Measurements from ENCODE around the gene MRPL46. TPM values are rescaled to one million over a fixed set of nuclear protein-coding genes. Genes with fewer than 3 reads are reported as not detected.

MRPL46 gene
- total and polyA plus RNA-seq, 2 donors (not counting 3 experiments of a cell fraction or from before 2014, with no cell fraction given) = 24.5 to 30.9 TPM

DNA sequence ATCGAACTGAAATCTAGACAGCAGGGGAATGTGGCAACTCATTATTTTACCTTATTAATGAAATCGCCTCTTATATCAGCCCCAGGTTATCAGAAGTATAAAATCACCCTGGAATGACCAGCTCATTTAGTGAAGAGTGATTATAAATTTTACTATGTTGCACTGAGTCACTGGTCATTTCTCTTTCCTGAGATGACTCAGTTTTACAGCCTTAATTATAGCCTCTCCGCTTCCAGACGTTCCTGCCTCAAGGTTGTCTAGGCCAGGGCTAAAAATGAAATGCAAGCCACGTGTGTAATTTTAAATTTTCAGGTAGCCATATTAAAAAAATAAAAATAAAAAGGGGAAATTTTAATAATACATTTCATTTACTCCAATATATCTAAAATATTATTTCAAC is 46.0 kb upstream of the MRPL46 start:
- H3K4me2 ChIP-seq (ENCODE audit: insufficient read depth, low read length) = no peak overlapping the region
- no peaks in the 10 kb centered on the region for H3K9me1 ChIP-seq (replicated peaks; ENCODE audit: control insufficient read depth, extremely low read depth, insufficient read depth, low read length)
- intact Hi-C loops (cut with micrococcal nuclease) = no loop called here
- BruUV-seq (replicated peaks) = no TSS peak
- no peaks in the 10 kb centered on the region for H3K9me3 ChIP-seq (replicated peaks; ENCODE audit: control insufficient read depth, insufficient read depth, low read length)
- H3K36me3 ChIP-seq (ENCODE audit: control insufficient read depth in 2 of 2, extremely low read depth in 1 of 2, insufficient read depth in 2 of 2, low read length in 2 of 2) = peaks cover 0 to 3% of the 10 kb centered on the region in 2 experiments
- FAIRE-seq (peak; percentile 44), DNase-seq (ENCODE audit: low read depth, low spot score) (peak; percentile 28)
- H3K27ac ChIP-seq (ENCODE audit: insufficient read depth, low read depth, low read length) = no peak overlapping the region
- peaks cover 4% of the 10 kb centered on the region for H3K4me1 ChIP-seq (ENCODE audit: control insufficient read depth, extremely low read depth, insufficient read depth, low read length)
- no peak overlapping the region for H3K4me3 ChIP-seq (replicated peaks in 1 of 3; ENCODE audit: insufficient read depth in 1 of 3, low read depth in 1 of 3, low read length in 3 of 3)
- H2AFZ ChIP-seq (ENCODE audit: low read depth, low read length) = no peak overlapping the region
- dilution Hi-C loops (cut with MboI; ENCODE audit: extremely low pct_ligation_motif_present, low sequenced_read_pairs) = no loop called here
- CTCF ChIA-PET = no interaction called here
- no peaks in the 10 kb centered on the region for H4K20me1 ChIP-seq (replicated peaks; ENCODE audit: control insufficient read depth, extremely low read depth, insufficient read depth, low read length)
- no peak for TF ChIP-seq CTCF (IDR thresholded peaks at IDR 0.05; ENCODE audit: extremely low read depth in 1 of 2, insufficient read depth in 1 of 2, low read depth in 1 of 2, low read length in 2 of 2)
- peak; percentile 76 for TF ChIP-seq FOS (IDR thresholded peaks at IDR 0.05; ENCODE audit: borderline replicate concordance, insufficient read depth, low read length)
- TF ChIP-seq GATA2 (IDR thresholded peaks at IDR 0.05; ENCODE audit: insufficient read depth, insufficient read length, low read depth, low read length) = no peak
- TF ChIP-seq EZH2 (IDR thresholded peaks at IDR 0.05; ENCODE audit: borderline replicate concordance, low read depth, low read length, severe bottlenecking) = no peak
- TF ChIP-seq JUN (IDR thresholded peaks at IDR 0.05; ENCODE audit: borderline replicate concordance, insufficient read depth, insufficient read length, low read depth) = peak; percentile 51
- POLR2A ChIA-PET = interaction anchor here (0.7 kb wide), 1 partner anchor 260 kb away, joined by 4 read pairs; no protein-coding TSS in a partner anchor
- no peak overlapping the region for H3K9ac ChIP-seq (replicated peaks; ENCODE audit: extremely low read depth, insufficient read depth, low read length)
- no peaks in the 10 kb centered on the region for H3K79me2 ChIP-seq (ENCODE audit: control insufficient read depth, insufficient read depth, low read length)
- H3K27me3 ChIP-seq (ENCODE audit: control insufficient read depth in 2 of 2, insufficient read depth in 2 of 2, low read length in 2 of 2) = no peaks in the 10 kb centered on the region

GRCh38 chr15:88512601-88513000 is 45.4 kb upstream of the MRPL46 start:
- POLR2A ChIA-PET = no interaction called here
- H3K9ac ChIP-seq (replicated peaks; ENCODE audit: extremely low read depth, insufficient read depth, low read length) = no peak overlapping the region
- dilution Hi-C loops (cut with MboI; ENCODE audit: extremely low pct_ligation_motif_present, low sequenced_read_pairs) = no loop called here
- peaks cover 4% of the 10 kb centered on the region for H3K4me1 ChIP-seq (ENCODE audit: control insufficient read depth, extremely low read depth, insufficient read depth, low read length)
- no peaks in the 10 kb centered on the region for H4K20me1 ChIP-seq (replicated peaks; ENCODE audit: control insufficient read depth, extremely low read depth, insufficient read depth, low read length)
- H3K4me2 ChIP-seq (ENCODE audit: insufficient read depth, low read length) = no peak overlapping the region
- H3K4me3 ChIP-seq (replicated peaks in 1 of 3; ENCODE audit: insufficient read depth in 1 of 3, low read depth in 1 of 3, low read length in 3 of 3) = no peak overlapping the region
- CTCF ChIA-PET = no interaction called here
- no TSS peak for BruUV-seq (replicated peaks)
- no peaks in the 10 kb centered on the region for H3K79me2 ChIP-seq (ENCODE audit: control insufficient read depth, insufficient read depth, low read length)
- no peak overlapping the region for H2AFZ ChIP-seq (ENCODE audit: low read depth, low read length)
- H3K27me3 ChIP-seq (ENCODE audit: control insufficient read depth in 2 of 2, insufficient read depth in 2 of 2, low read length in 2 of 2) = no peaks in the 10 kb centered on the region
- TF ChIP-seq MYC (IDR thresholded peaks at IDR 0.05; ENCODE audit: low read depth, low read length) (no peak), JUN (IDR thresholded peaks at IDR 0.05; ENCODE audit: borderline replicate concordance, insufficient read depth, insufficient read length, low read depth) (no peak), FOS (IDR thresholded peaks at IDR 0.05; ENCODE audit: borderline replicate concordance, insufficient read depth, low read length) (no peak), POLR2A (IDR thresholded peaks at IDR 0.05; ENCODE audit: low read depth, low read length) (no peak), MAX (IDR thresholded peaks at IDR 0.05; ENCODE audit: insufficient read depth, insufficient read length) (no peak), GATA2 (IDR thresholded peaks at IDR 0.05; ENCODE audit: insufficient read depth, insufficient read length, low read depth, low read length) (no peak), POLR2AphosphoS5 (IDR thresholded peaks at IDR 0.05; ENCODE audit: insufficient read depth, low read depth, low read length) (no peak), EZH2 (IDR thresholded peaks at IDR 0.05; ENCODE audit: borderline replicate concordance, low read depth, low read length, severe bottlenecking) (no peak), CTCF (IDR thresholded peaks at IDR 0.05; ENCODE audit: extremely low read depth in 1 of 2, insufficient read depth in 1 of 2, low read depth in 1 of 2, low read length in 2 of 2) (no peak)
- no peaks in the 10 kb centered on the region for H3K9me1 ChIP-seq (replicated peaks; ENCODE audit: control insufficient read depth, extremely low read depth, insufficient read depth, low read length)
- no peak overlapping the region for H3K27ac ChIP-seq (ENCODE audit: insufficient read depth, low read depth, low read length)
- peaks cover 0 to 3% of the 10 kb centered on the region in 2 experiments for H3K36me3 ChIP-seq (ENCODE audit: control insufficient read depth in 2 of 2, extremely low read depth in 1 of 2, insufficient read depth in 2 of 2, low read length in 2 of 2)
- FAIRE-seq (peak; percentile 44), DNase-seq (ENCODE audit: low read depth, low spot score) (no peak)
- H3K9me3 ChIP-seq (replicated peaks; ENCODE audit: control insufficient read depth, insufficient read depth, low read length) = no peaks in the 10 kb centered on the region
- intact Hi-C loops (cut with micrococcal nuclease) = no loop called here

All from endothelial cell of umbilical vein (primary cell).